ENCODE data around the gene TAS1R1.

DNA sequence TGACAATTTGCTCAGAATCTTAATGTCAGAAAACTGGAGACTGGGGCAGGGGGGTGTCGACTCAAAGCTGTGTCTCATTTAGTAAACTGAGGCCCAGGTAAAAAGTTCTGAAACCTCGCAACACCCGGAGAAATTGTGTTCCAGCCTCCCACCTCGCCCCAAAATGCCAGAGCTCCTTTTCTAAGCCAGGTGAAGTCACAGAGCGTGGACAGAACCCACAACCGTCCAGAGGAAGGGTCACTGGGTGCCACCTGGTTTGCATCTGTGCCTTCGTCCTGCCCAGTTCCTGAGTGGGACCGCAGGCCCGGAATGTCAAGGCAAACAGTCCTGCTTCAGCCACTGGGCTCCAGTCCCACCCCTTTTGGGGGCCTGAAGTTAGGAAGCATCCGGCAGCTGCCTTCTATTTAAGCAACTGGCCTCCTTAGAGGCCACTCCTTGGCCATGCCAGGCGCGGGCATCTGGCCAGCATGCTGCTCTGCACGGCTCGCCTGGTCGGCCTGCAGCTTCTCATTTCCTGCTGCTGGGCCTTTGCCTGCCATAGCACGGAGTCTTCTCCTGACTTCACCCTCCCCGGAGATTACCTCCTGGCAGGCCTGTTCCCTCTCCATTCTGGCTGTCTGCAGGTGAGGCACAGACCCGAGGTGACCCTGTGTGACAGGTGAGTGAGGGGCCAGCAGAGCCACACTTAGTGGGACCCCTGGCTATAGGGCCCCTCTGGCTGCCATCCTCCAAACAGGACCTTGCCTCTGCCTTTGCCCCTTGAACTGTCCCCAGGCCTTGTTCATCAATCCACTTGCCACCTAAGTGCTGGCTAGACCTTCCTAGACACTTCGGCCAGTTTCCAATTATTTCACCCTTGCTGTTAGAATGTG is at the start of gene TAS1R1:
- TF ChIP-seq, protein P1, sequence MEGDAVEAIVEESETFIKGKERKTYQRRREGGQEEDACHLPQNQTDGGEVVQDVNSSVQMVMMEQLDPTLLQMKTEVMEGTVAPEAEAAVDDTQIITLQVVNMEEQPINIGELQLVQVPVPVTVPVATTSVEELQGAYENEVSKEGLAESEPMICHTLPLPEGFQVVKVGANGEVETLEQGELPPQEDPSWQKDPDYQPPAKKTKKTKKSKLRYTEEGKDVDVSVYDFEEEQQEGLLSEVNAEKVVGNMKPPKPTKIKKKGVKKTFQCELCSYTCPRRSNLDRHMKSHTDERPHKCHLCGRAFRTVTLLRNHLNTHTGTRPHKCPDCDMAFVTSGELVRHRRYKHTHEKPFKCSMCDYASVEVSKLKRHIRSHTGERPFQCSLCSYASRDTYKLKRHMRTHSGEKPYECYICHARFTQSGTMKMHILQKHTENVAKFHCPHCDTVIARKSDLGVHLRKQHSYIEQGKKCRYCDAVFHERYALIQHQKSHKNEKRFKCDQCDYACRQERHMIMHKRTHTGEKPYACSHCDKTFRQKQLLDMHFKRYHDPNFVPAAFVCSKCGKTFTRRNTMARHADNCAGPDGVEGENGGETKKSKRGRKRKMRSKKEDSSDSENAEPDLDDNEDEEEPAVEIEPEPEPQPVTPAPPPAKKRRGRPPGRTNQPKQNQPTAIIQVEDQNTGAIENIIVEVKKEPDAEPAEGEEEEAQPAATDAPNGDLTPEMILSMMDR (IDR thresholded peaks at IDR 0.05), result no peak
- no peak for TF ChIP-seq SIN3A (IDR thresholded peaks at IDR 0.05; ENCODE audit: borderline replicate concordance, insufficient read depth, low read depth, low read length)

Measured in Panc1 (cell line).